Activated naive CD4-positive, alpha-beta T cell treated with anti-CD3 and anti-CD28 coated beads, Interleukin-2, amount 50 U/mL, for 16 hours (primary cell): Measurements from ENCODE around the gene PRRX1.

ENCODE experiments used
- DNase-seq: peaks from one replicate; pipeline ENCODE4 v3.0.0-alpha.2; 2020

PRRX1 gene

DNA sequence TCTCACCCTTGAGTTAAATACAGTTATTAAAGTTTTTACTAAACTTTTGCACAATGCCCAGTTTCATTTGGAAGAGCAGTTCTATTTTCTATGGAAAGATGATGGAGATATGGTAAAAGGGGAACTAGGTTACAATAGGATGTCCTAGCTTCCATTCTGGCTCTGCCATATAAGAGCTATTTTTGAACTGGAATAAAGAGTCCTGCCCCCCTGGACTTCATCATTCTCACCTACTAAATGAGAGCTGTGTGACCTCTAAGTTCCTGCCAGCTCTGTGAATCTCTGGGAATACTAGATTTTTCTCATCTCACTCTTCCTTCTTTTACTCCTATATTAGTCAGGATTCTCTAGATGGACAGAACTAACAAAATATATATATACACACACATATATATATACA is 106.3 kb downstream of the PRRX1 start:
- DNase-seq: no peak

DNA sequence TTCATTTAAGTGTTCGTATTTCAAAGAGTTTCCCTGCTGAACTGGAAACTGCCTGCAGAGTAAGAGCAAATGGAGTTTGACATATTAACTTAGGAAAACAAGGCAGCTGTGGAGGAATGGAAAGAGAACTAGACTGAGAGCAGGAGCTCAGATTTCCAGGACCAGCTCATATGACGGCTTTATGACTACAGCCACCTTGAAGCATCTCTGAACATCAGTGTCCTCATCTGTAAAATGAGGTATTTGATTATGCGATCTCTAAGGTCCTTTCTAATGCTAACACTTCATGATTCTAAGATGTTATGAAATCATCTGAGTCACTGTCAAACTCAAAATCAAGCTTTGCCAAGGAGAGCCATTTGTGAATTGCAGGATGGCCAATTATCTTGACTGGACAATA is 112.3 kb downstream of the PRRX1 start:
- DNase-seq: no peak

DNA sequence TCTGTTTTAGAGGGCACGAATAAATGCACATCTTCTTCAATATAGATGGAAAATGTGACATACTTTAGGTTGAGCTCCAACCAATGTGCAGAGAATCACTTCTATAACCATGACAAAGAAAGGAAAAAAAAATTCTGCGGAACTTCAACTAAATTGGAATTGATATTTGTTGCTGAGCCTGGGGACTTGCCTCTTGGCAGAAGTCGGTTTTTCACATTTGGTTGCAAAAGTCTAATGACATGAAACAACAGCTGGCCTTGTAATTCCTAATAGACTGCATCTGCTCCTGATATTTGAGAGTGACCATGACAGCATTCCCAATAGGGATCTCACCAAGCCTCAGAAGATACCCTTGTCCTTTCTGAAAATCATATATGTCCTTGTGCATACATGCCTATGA is 112.8 kb downstream of the PRRX1 start:
- no peak for DNase-seq
